SK-N-SH (cell line): ENCODE data around the gene PRAMEF8. TPM values are rescaled to one million over a fixed set of nuclear protein-coding genes. Genes with fewer than 3 reads are reported as not detected.
"Not testable (repeated sequence)": the region's sequence is repeated elsewhere in the genome, so short reads cannot be mapped to it uniquely, and the experiment has no call there.

Source experiments
- CTCF ChIA-PET: fragments of 300-600, 350-600 bp; formaldehyde crosslinking; extraction: SDS; loops from one replicate; lab custom pipeline; 2021; lab: Yijun Ruan, JAX
- POLR2A ChIA-PET: fragments of 350-600 bp; sonication (Branson Sonifier 250); formaldehyde crosslinking; extraction: SDS; loops from one replicate; lab custom pipeline; 2020; ENCODE audit warnings: antibody characterized with exemption, inconsistent platforms; lab: Yijun Ruan, JAX
- DNase-seq: peaks from one replicate; pipeline ENCODE4 v3.0.0; 2012
- H2AFZ ChIP-seq: fragments of 200-600 bp; sonication (generic); 2 replicates; pipeline ENCODE4 v1.8.1; 2016; ENCODE audit warnings: antibody characterized with exemption, mild to moderate bottlenecking, low read depth
- H3F3A ChIP-seq: fragments of 200-600 bp; sonication (generic); replicated peaks from 2 replicates; pipeline ENCODE3; 2016; ENCODE audit warnings: antibody characterized with exemption, mild to moderate bottlenecking; ENCODE audit not compliant: insufficient read depth
- H3K27ac ChIP-seq, 2 experiments: fragments of 200-500 bp in 1 of 2; fragments of 200-600 bp in 1 of 2; sonication (Bioruptor generic) in 1 of 2; sonication (generic), shearing (Covaris generic) in 1 of 2; 2 replicates each; pipeline versions ENCODE4 v1.5.1 to v1.6.1; 2014 to 2016; ENCODE audit warnings: low read depth in 2 of 2, inconsistent platforms in 1 of 2, low read length in 1 of 2, mild to moderate bottlenecking in 1 of 2, mixed read lengths in 1 of 2
- H3K27me3 ChIP-seq: fragments of 200-600 bp; sonication (generic), shearing (Covaris generic); 2 replicates; pipeline ENCODE4 v1.6.1; 2016; ENCODE audit warnings: mixed run types; ENCODE audit not compliant: insufficient read depth
- H3K36me3 ChIP-seq, 2 experiments: fragments of 200-500 bp in 1 of 2; fragments of 200-600 bp in 1 of 2; sonication (Bioruptor generic) in 1 of 2; sonication (generic) in 1 of 2; replicated peaks in 1 of 2; 2 replicates each; pipeline versions ENCODE3 to v1.5.1; 2014 to 2016; ENCODE audit warnings: low read length in 1 of 2, mild to moderate bottlenecking in 1 of 2; ENCODE audit not compliant: insufficient read depth in 2 of 2, control insufficient read depth in 1 of 2
- H3K4me1 ChIP-seq, 2 experiments: fragments of 200-500 bp in 1 of 2; fragments of 200-600 bp in 1 of 2; sonication (Bioruptor generic) in 1 of 2; sonication (generic), shearing (Covaris generic) in 1 of 2; 2 replicates each; pipeline versions ENCODE4 v1.5.1 to v1.6.1; 2014 to 2016; ENCODE audit warnings: low read depth in 1 of 2, low read length in 1 of 2, mixed run types in 1 of 2; ENCODE audit not compliant: insufficient read depth in 2 of 2, control insufficient read depth in 1 of 2
- H3K4me2 ChIP-seq: fragments of 200-600 bp; sonication (generic), shearing (Covaris generic); 2 replicates; pipeline ENCODE4 v1.6.1; 2017; ENCODE audit warnings: mixed run types
- H3K4me3 ChIP-seq, 2 experiments: fragments of 200-500 bp in 1 of 2; fragments of 200-600 bp in 1 of 2; sonication (Bioruptor generic) in 1 of 2; sonication (generic), shearing (Covaris generic) in 1 of 2; 2 replicates each; pipeline versions ENCODE4 v1.5.1 to v1.8.1; 2014 to 2016; ENCODE audit warnings: low read depth in 2 of 2, inconsistent platforms in 1 of 2, low read length in 1 of 2, mild to moderate bottlenecking in 1 of 2, mixed read lengths in 1 of 2, moderate library complexity in 1 of 2
- H3K79me2 ChIP-seq: fragments of 200-600 bp; sonication (generic); 2 replicates; pipeline ENCODE4 v1.8.1; 2017; ENCODE audit warnings: mild to moderate bottlenecking; ENCODE audit not compliant: insufficient read depth
- H3K9ac ChIP-seq: fragments of 200-600 bp; sonication (generic); 2 replicates; pipeline ENCODE4 v1.6.1; 2017; ENCODE audit warnings: mixed run types
- H3K9me2 ChIP-seq: fragments of 200-600 bp; sonication (generic); 2 replicates; pipeline ENCODE4 v1.6.1; 2017; ENCODE audit warnings: mixed run types
- H3K9me3 ChIP-seq: fragments of 200-600 bp; sonication (generic); 2 replicates; pipeline ENCODE4 v1.6.1; 2017; ENCODE audit warnings: mixed run types, mild to moderate bottlenecking, moderate library complexity
- H4K20me1 ChIP-seq: fragments of 200-600 bp; sonication (generic); 2 replicates; pipeline ENCODE4 v1.6.1; 2017; ENCODE audit warnings: mild to moderate bottlenecking, mixed run types; ENCODE audit not compliant: insufficient read depth
- WGBS: methylation state at CpG from one replicate; pipeline ENCODE4 v1.1.6; 2017; ENCODE audit warnings: low lambda C conversion rate; 5-methylcytosine and 5-hydroxymethylcytosine counted together
- polyA plus RNA-seq, 3 experiments: library from polyadenylated mRNA; depleted of rRNA; stranded (reverse); fragments of >200 nt; gene quantifications; 2 replicates each; pipeline ENCODE4 v1.2.3, GENCODE V29; 2012

Gene PRAMEF8
- polyA plus RNA-seq (2012; rRNA removed) = not detected in 2 replicates
- polyA plus RNA-seq (2012; cell fraction: cytosol; rRNA removed) = not detected in 2 replicates
- not detected in 2 replicates for polyA plus RNA-seq (2012; cell fraction: nucleus; rRNA removed)

GRCh38 chr1:13285037-13285436, at the start of gene PRAMEF8:
Gene PRAMEF8 (minus strand): TSS chr1:13285137. CDS start chr1:13284091, 1,046 bp downstream.
- H3K27ac ChIP-seq, H3K4me1 ChIP-seq, DNase-seq, H2AFZ ChIP-seq, H4K20me1 ChIP-seq, H3K79me2 ChIP-seq, H3K9me3 ChIP-seq, CTCF ChIA-PET, H3K4me2 ChIP-seq, H3K4me3 ChIP-seq, H3K9me2 ChIP-seq, H3K9ac ChIP-seq, H3K27me3 ChIP-seq, H3F3A ChIP-seq, POLR2A ChIA-PET, H3K36me3 ChIP-seq: not testable (repeated sequence)
- WGBS = no CpG with 5 or more reads among the region's 1 CpG

- POLR2A ChIA-PET, H2AFZ ChIP-seq, H3K4me1 ChIP-seq, H3F3A ChIP-seq, H4K20me1 ChIP-seq, H3K27ac ChIP-seq, H3K79me2 ChIP-seq, H3K9ac ChIP-seq, H3K36me3 ChIP-seq, H3K4me2 ChIP-seq, DNase-seq, H3K4me3 ChIP-seq, CTCF ChIA-PET, H3K9me3 ChIP-seq, H3K27me3 ChIP-seq, H3K9me2 ChIP-seq: not testable (repeated sequence)
- WGBS = 5% methylated on average over 3 of the region's 4 CpGs
These were observed 30.3 kb upstream of the PRAMEF8 start, which contains the start of gene PRAMEF15 for GRCh38 chr1:13315281-13315680. Gene PRAMEF15 (plus strand): TSS chr1:13315581. CDS start chr1:13318408, 2,827 bp downstream.

- CTCF ChIA-PET, POLR2A ChIA-PET: not testable (repeated sequence)
These were observed 18.3 kb upstream of the PRAMEF8 start, which contains the start of gene PRAMEF33 for GRCh38 chr1:13303239-13303638. Gene PRAMEF33 (plus strand): TSS chr1:13303539. CDS start chr1:13305955, 2,416 bp downstream.

GRCh38 chr1:13302197-13302596, 17.3 kb upstream of the PRAMEF8 start:
- H3K4me3 ChIP-seq, H3K4me1 ChIP-seq, POLR2A ChIA-PET, H3K9me3 ChIP-seq, H3K9me2 ChIP-seq, H3K36me3 ChIP-seq, CTCF ChIA-PET, H3K79me2 ChIP-seq, H2AFZ ChIP-seq, H3K27ac ChIP-seq, H4K20me1 ChIP-seq, H3F3A ChIP-seq, H3K9ac ChIP-seq, H3K4me2 ChIP-seq, DNase-seq, H3K27me3 ChIP-seq: not testable (repeated sequence)

More at GRCh38 chr1:13303239-13303638, 18.3 kb upstream of the PRAMEF8 start, which contains the start of gene PRAMEF33:
- not testable (repeated sequence) for H3K9me2 ChIP-seq, H3F3A ChIP-seq, H3K4me3 ChIP-seq, H2AFZ ChIP-seq, H3K27me3 ChIP-seq, DNase-seq, H4K20me1 ChIP-seq, H3K36me3 ChIP-seq, H3K27ac ChIP-seq, H3K79me2 ChIP-seq, H3K9ac ChIP-seq, H3K9me3 ChIP-seq, H3K4me2 ChIP-seq, H3K4me1 ChIP-seq
- no CpG with 5 or more reads among the region's 1 CpG for WGBS

- H3K9me2 ChIP-seq, H3K36me3 ChIP-seq, H3K79me2 ChIP-seq, H3K4me2 ChIP-seq, CTCF ChIA-PET, DNase-seq, H3K9me3 ChIP-seq, H3K4me1 ChIP-seq, POLR2A ChIA-PET, H3K27me3 ChIP-seq, H3K4me3 ChIP-seq, H3K27ac ChIP-seq, H4K20me1 ChIP-seq, H2AFZ ChIP-seq, H3K9ac ChIP-seq, H3F3A ChIP-seq: not testable (repeated sequence)
- no CpG with 5 or more reads among the region's 27 CpGs for WGBS
These were observed 13.8 kb upstream of the PRAMEF8 start for GRCh38 chr1:13298699-13299098.

GRCh38 chr1:13297216-13297931, 12.4 kb upstream of the PRAMEF8 start:
- H3K4me2 ChIP-seq, H3K4me3 ChIP-seq, H3K27me3 ChIP-seq, H3K9me3 ChIP-seq, H3K79me2 ChIP-seq, H3K9ac ChIP-seq, H2AFZ ChIP-seq, H3F3A ChIP-seq, CTCF ChIA-PET, H3K4me1 ChIP-seq, H3K9me2 ChIP-seq, H3K36me3 ChIP-seq, H4K20me1 ChIP-seq, DNase-seq, POLR2A ChIA-PET, H3K27ac ChIP-seq: not testable (repeated sequence)
- WGBS = no CpG with 5 or more reads among the region's 5 CpGs
